Nephron progenitor cell (in vitro differentiated cells): ENCODE data around the gene DKK2.
A peak's percentile ranks its signal among the peaks of the same experiment; 100 is the strongest.

Source experiments
- DNase-seq: peaks from one replicate; pipeline ENCODE4 v3.0.0; 2021
- H3K27ac Mint-ChIP-seq: 2 replicates; pipeline ENCODE4 v1.8.0; 2021; ENCODE audit warnings: mild to moderate bottlenecking, moderate library complexity, mixed read lengths
- H3K27me3 Mint-ChIP-seq: 2 replicates; pipeline ENCODE4 v1.8.0; 2021; ENCODE audit warnings: mild to moderate bottlenecking, low read depth, mixed read lengths; ENCODE audit not compliant: poor library complexity
- H3K36me3 Mint-ChIP-seq: 2 replicates; pipeline ENCODE4 v1.8.0; 2021; ENCODE audit warnings: low read depth, mixed read lengths
- H3K4me1 Mint-ChIP-seq: 2 replicates; pipeline ENCODE4 v1.8.0; 2021; ENCODE audit warnings: mixed read lengths
- H3K4me3 Mint-ChIP-seq: 2 replicates; pipeline ENCODE4 v1.8.0; 2021; ENCODE audit warnings: mild to moderate bottlenecking, moderate library complexity, mixed read lengths
- H3K9me3 Mint-ChIP-seq: 2 replicates; pipeline ENCODE4 v1.8.0; 2021; ENCODE audit warnings: mild to moderate bottlenecking, moderate library complexity, mixed read lengths
- TF ChIP-seq, protein P1 (sequence below): fragments of 200-600 bp; sonication (generic); IDR thresholded peaks from 2 replicates; pipeline ENCODE4 v1.5.0; 2021; ENCODE audit warnings: antibody characterized with exemption

Gene DKK2

DNA sequence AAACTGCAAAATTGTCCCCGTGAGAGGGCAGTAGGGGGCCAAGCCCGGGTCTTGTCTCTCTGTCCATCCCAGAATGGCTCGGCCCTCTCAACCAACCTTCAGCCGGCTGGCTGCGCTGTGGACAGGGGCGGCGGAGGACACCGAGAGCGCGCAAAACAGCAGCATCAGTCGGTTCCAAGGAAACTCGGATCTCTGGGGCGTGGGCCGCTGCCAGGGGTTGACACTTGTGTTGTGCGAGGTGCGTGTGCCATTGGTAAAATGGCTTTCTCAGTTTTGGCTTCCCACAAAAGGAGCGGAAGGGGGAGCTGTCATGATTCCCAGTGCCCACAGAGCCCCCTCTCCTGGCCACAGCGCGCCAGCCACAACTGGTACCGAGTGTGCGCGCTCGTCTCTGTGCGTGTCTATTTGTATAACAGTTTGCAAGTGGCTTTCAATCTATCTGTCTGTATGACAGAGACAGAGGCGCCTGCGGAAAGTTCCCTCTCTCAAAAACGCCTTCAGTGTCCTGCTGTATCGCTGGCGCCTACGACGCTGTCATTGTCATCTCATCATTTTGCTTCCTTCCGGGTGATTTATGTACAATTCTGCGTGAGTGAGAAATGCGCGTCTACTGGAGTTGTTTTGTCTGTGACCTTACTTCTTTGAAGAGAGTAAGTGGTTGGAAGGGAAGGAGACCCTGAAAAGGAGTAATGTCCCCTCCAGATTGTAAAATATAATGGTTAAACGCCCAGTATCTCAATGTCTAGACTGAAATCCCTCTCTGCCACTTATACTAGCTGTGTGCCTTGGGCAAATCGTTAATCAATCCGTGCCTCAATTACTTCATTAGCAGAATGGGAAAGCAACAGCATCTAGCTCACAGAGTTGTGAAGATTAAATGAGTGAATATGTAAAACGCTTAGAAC lies 1.8 kb downstream of the DKK2 start:
- H3K27me3 Mint-ChIP-seq = peaks cover 52% of the 10 kb centered on the region

DNA sequence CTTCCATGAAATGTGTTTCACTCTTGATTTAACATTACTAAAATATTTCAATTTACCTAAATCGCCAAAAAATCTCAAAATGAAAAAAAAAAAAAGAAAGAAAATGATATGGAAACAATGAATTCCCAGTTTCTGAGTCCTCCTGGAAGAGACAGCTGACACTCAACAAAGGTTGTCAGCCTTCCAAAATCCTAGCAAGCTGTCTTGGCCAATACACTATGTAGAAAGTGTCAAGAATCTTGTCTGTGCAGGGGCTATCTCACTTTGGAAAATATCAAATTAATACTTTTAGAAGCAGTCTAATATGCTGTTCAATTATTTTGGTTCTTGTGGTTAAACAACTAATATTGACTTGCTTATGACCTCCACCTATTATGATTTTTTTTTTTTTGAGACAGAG lies 8.7 kb downstream of the DKK2 start:
- Mint-ChIP-seq H3K4me1 (no peaks in the 10 kb centered on the region), H3K27me3 (no peaks in the 10 kb centered on the region), H3K9me3 (no peaks in the 10 kb centered on the region), H3K36me3 (no peaks in the 10 kb centered on the region), H3K27ac (no peak overlapping the region), H3K4me3 (no peak overlapping the region)
- no peak for DNase-seq
- TF ChIP-seq, protein P1, sequence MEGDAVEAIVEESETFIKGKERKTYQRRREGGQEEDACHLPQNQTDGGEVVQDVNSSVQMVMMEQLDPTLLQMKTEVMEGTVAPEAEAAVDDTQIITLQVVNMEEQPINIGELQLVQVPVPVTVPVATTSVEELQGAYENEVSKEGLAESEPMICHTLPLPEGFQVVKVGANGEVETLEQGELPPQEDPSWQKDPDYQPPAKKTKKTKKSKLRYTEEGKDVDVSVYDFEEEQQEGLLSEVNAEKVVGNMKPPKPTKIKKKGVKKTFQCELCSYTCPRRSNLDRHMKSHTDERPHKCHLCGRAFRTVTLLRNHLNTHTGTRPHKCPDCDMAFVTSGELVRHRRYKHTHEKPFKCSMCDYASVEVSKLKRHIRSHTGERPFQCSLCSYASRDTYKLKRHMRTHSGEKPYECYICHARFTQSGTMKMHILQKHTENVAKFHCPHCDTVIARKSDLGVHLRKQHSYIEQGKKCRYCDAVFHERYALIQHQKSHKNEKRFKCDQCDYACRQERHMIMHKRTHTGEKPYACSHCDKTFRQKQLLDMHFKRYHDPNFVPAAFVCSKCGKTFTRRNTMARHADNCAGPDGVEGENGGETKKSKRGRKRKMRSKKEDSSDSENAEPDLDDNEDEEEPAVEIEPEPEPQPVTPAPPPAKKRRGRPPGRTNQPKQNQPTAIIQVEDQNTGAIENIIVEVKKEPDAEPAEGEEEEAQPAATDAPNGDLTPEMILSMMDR = no peak

More for the DNA sequence above, 1.8 kb downstream of the DKK2 start:
- H3K9me3 Mint-ChIP-seq = no peaks in the 10 kb centered on the region
- H3K4me1 Mint-ChIP-seq = peaks cover 37% of the 10 kb centered on the region
- no peaks in the 10 kb centered on the region for H3K36me3 Mint-ChIP-seq
- TF ChIP-seq, protein P1 = peak; percentile 53
- DNase-seq = peak; percentile 71
- peak overlapping the region; percentile 93 for H3K4me3 Mint-ChIP-seq
- H3K27ac Mint-ChIP-seq = no peak overlapping the region

DNA sequence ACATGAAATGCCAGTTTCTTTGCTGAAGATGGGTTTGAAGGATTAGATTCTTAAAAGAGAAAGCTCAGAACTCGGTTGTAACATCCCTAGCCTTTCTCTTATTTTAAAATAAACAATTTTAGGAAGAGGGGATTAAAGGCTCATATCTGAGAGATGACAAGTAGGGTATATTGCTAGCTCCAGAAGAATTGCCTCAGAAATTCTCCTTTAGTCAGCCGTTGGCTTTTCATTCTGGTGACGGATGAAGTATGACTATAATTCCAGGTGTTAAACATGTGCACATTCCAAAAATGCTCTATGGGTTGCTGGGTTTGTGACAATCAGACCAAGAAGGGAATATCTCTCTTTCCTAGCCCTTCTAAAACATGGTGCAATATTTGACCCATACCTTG lies 17.8 kb downstream of the DKK2 start:
- Mint-ChIP-seq H3K4me1 (no peaks in the 10 kb centered on the region), H3K27ac (no peak overlapping the region), H3K36me3 (no peaks in the 10 kb centered on the region), H3K4me3 (no peak overlapping the region), H3K9me3 (no peaks in the 10 kb centered on the region), H3K27me3 (peaks cover 5% of the 10 kb centered on the region)
- no peak for DNase-seq
- TF ChIP-seq, protein P1 = no peak

DNA sequence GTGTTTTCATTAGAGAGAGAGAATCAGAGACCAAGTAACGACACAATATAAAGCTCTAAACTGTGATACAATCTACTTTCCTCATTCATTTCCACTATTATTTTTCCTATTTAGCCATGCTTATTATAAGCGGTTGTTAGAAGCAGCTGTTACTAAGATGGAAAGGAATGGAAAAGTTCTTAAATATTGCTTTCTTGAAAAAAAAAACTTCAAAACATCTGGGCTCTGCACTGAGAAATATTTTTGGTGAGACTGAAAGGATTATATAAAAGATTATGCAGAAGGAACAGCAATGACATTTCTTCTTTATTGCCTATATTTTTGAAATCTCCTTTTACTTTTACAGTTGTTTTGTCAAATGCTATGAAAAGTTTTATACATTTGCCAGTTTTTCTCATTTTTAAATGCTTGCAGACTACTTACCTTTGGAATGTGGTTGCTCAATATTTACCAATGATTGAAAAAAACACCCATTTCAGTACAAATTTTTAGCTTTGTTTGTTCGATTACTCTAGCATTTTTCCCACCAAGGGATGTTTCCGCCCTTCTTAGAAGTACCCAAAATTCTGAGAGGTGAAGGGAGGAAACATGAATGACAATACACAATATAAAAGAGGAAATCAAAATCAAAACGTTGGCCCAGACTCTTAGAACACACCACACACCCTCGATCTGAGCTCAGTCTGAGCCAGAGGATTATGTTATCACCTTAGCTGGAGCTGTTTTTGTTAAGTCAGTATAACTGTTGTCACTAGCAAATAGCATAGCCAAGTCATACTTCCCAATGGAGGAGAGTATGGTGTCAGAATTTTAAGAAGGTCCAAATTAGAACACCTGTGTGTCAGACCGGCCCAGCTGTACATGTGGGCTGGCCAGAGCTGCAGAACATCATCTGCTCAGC lies 18.4 kb downstream of the DKK2 start:
- H3K27ac Mint-ChIP-seq = no peak overlapping the region
- peaks cover 5% of the 10 kb centered on the region for H3K27me3 Mint-ChIP-seq
- no peaks in the 10 kb centered on the region for H3K36me3 Mint-ChIP-seq
- TF ChIP-seq, protein P1 = no peak
- no peaks in the 10 kb centered on the region for H3K9me3 Mint-ChIP-seq
- no peak overlapping the region for H3K4me3 Mint-ChIP-seq
- H3K4me1 Mint-ChIP-seq = no peaks in the 10 kb centered on the region
- DNase-seq = no peak

DNA sequence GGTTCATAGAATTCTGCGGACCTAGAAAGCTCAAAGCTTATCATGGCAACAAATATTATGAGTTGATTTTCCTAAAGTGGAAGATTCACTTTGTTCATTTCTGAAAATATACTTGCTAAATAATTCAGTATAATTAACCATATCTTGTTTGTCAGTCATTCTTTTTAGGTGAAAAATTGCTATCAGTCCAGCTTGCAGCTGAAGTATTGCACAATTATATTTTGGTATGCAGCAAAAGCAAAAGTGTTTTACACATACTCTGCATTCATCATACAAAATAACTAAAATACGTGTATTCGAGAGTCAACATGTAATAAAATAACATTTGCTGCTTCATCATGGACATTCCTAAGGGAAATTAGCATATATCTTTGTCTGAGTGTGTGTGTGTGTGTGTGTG lies 24.8 kb downstream of the DKK2 start:
- Mint-ChIP-seq H3K9me3 (no peaks in the 10 kb centered on the region), H3K4me1 (no peaks in the 10 kb centered on the region), H3K27me3 (peaks cover 5% of the 10 kb centered on the region), H3K36me3 (no peaks in the 10 kb centered on the region), H3K27ac (no peak overlapping the region), H3K4me3 (no peak overlapping the region)
- no peak for DNase-seq
- TF ChIP-seq, protein P1 = no peak
